IMR-90 (cell line): Measurements from ENCODE around the gene PSME4. TPM values are rescaled to one million over a fixed set of nuclear protein-coding genes. Genes with fewer than 3 reads are reported as not detected.

Experiments
- ATAC-seq: fragments of 200-7000 bp; cut with Tn5 transposase; 2 replicates; pipeline ENCODE4 v1.9.1; 2020; ENCODE audit warnings: low read depth, mild to moderate bottlenecking, moderate library complexity
- BruUV-seq: library from RNA; stranded (reverse); fragments of 400-500 nt; replicated peaks from 2 replicates; lab custom pipeline; 2021; lab: Mats Ljungman, UMichigan
- CTCF ChIA-PET: fragments of 300-600 bp; formaldehyde crosslinking; extraction: SDS; loops from one replicate; lab custom pipeline; 2021; ENCODE audit warnings: antibody characterized with exemption; lab: Yijun Ruan, JAX
- POLR2A ChIA-PET: fragments of 300-600 bp; sonication (Branson Sonifier 250); formaldehyde crosslinking; loops from one replicate; lab custom pipeline; 2022; ENCODE audit warnings: antibody characterized with exemption; ENCODE audit not compliant: unreplicated experiment; lab: Charles Lee
- DNase-seq: peaks from one replicate; pipeline ENCODE4 v3.0.0; 2013
- H2AFZ ChIP-seq: replicated peaks from 2 replicates; pipeline ENCODE3; 2013; ENCODE audit warnings: low read length, mild to moderate bottlenecking; ENCODE audit not compliant: poor library complexity
- H2AK5ac ChIP-seq: 2 replicates; pipeline ENCODE4 v1.6.1; 2013; ENCODE audit warnings: low read depth, low read length, inconsistent platforms
- H2AK9ac ChIP-seq: replicated peaks from 2 replicates; pipeline ENCODE3; 2013; ENCODE audit warnings: mild to moderate bottlenecking, low read depth, low read length, moderate library complexity; ENCODE audit not compliant: poor library complexity
- H2BK120ac ChIP-seq: 2 replicates; pipeline ENCODE4 v1.6.1; 2013; ENCODE audit warnings: low read depth, low read length, inconsistent platforms
- H2BK15ac ChIP-seq: 3 replicates; pipeline ENCODE4 v1.6.1; 2013; ENCODE audit warnings: low read depth, low read length, inconsistent platforms
- H2BK20ac ChIP-seq: 2 replicates; pipeline ENCODE4 v1.6.1; 2013; ENCODE audit warnings: low read depth, mild to moderate bottlenecking, inconsistent platforms, low read length, moderate library complexity
- H2BK5ac ChIP-seq: 2 replicates; pipeline ENCODE4 v1.6.1; 2013; ENCODE audit warnings: mild to moderate bottlenecking, low read depth, low read length, inconsistent platforms; ENCODE audit not compliant: poor library complexity, severe bottlenecking
- H3K14ac ChIP-seq: replicated peaks from 2 replicates; pipeline ENCODE4 v1.6.1; 2013; ENCODE audit warnings: low read depth, low read length, inconsistent platforms
- H3K18ac ChIP-seq: 2 replicates; pipeline ENCODE4 v1.6.1; 2013; ENCODE audit warnings: low read depth, low read length, control low read depth
- H3K23ac ChIP-seq: 2 replicates; pipeline ENCODE4 v1.6.1; 2013; ENCODE audit warnings: low read depth, low read length, inconsistent platforms
- H3K27ac ChIP-seq: 2 replicates; pipeline ENCODE4 v1.5.1; 2013; ENCODE audit warnings: mild to moderate bottlenecking, control low read depth, low read length; ENCODE audit not compliant: insufficient read depth
- H3K27me3 ChIP-seq: 2 replicates; pipeline ENCODE4 v1.6.1; 2013; ENCODE audit warnings: low read length; ENCODE audit not compliant: control insufficient read depth, insufficient read depth
- H3K36me3 ChIP-seq: 2 replicates; pipeline ENCODE4 v1.6.1; 2013; ENCODE audit warnings: low read length, mixed read lengths; ENCODE audit not compliant: control insufficient read depth, insufficient read depth
- H3K4ac ChIP-seq: 2 replicates; pipeline ENCODE4 v1.6.1; 2013; ENCODE audit warnings: low read depth, low read length, inconsistent platforms
- H3K4me1 ChIP-seq: 2 replicates; pipeline ENCODE4 v1.6.1; 2013; ENCODE audit warnings: low read length, mixed read lengths; ENCODE audit not compliant: control insufficient read depth, insufficient read depth
- H3K4me2 ChIP-seq: 2 replicates; pipeline ENCODE4 v1.6.1; 2013; ENCODE audit warnings: low read depth, mild to moderate bottlenecking, control low read depth, low read length, moderate library complexity
- H3K4me3 ChIP-seq: 2 replicates; pipeline ENCODE4 v1.5.1; 2013; ENCODE audit warnings: low read depth, mild to moderate bottlenecking, control low read depth, low read length, moderate library complexity; ENCODE audit not compliant: insufficient read depth
- H3K56ac ChIP-seq: 2 replicates; pipeline ENCODE4 v1.6.1; 2013; ENCODE audit warnings: low read length, inconsistent platforms; ENCODE audit not compliant: insufficient read depth; ENCODE audit errors: extremely low read depth
- H3K79me1 ChIP-seq, 2 experiments: 2 replicates each; pipeline ENCODE4 v1.6.1; 2013; ENCODE audit warnings: low read length in 2 of 2, inconsistent platforms in 1 of 2, low read depth in 1 of 2
- H3K9ac ChIP-seq: 2 replicates; pipeline ENCODE4 v1.6.1; 2013; ENCODE audit warnings: low read depth, low read length, control low read depth
- H3K9me1 ChIP-seq: 2 replicates; pipeline ENCODE4 v1.6.1; 2013; ENCODE audit warnings: low read length, inconsistent platforms; ENCODE audit not compliant: insufficient read depth
- H3K9me3 ChIP-seq: 2 replicates; pipeline ENCODE4 v1.6.1; 2013; ENCODE audit warnings: low read length; ENCODE audit not compliant: control insufficient read depth, insufficient read depth
- H4K20me1 ChIP-seq: 2 replicates; pipeline ENCODE4 v1.6.1; 2013; ENCODE audit warnings: low read length, inconsistent platforms; ENCODE audit not compliant: insufficient read depth
- H4K5ac ChIP-seq: 2 replicates; pipeline ENCODE4 v1.6.1; 2013; ENCODE audit warnings: mild to moderate bottlenecking, low read depth, low read length, control low read depth
- H4K8ac ChIP-seq, 2 experiments: 2 replicates each; pipeline ENCODE4 v1.6.1; 2013; ENCODE audit warnings: low read depth in 2 of 2, low read length in 2 of 2, control low read depth in 1 of 2, inconsistent platforms in 1 of 2
- H4K91ac ChIP-seq: 2 replicates; pipeline ENCODE4 v1.6.1; 2013; ENCODE audit warnings: low read depth, low read length, inconsistent platforms; ENCODE audit not compliant: insufficient read depth
- CHD1 ChIP-seq: IDR thresholded peaks from 2 replicates; pipeline ENCODE4 v1.6.1; 2012; ENCODE audit warnings: low read depth, low read length, improper control_type of control experiment
- MXI1 ChIP-seq: IDR thresholded peaks from 2 replicates; pipeline ENCODE4 v1.6.1; 2012; ENCODE audit warnings: low read depth, mild to moderate bottlenecking, low read length, moderate library complexity, borderline replicate concordance
- WGBS, 2 experiments: methylation state at CpG; one replicate each; pipeline versions ENCODE4 v1.1.5 to v1.1.7; 2013; ENCODE audit warnings: missing lambda C conversion rate in 2 of 2; ENCODE audit not compliant: insufficient read length in 1 of 2; ENCODE audit errors: extremely low coverage in 2 of 2; 5-methylcytosine and 5-hydroxymethylcytosine counted together
- dilution Hi-C: fragments of 300-500 bp; cut with HindIII; formaldehyde crosslinking; loops from one replicate; pipeline ENCODE4 v1.14.3; 2018; ENCODE audit warnings: low sequenced_read_pairs; ENCODE audit not compliant: unreplicated experiment
- in situ Hi-C: fragments of 300-500 bp; cut with MboI; formaldehyde crosslinking; loops from 3 replicates; pipeline ENCODE4 v1.14.3; 2019; ENCODE audit warnings: low sequenced_read_pairs, inconsistent platforms, mixed read lengths
- intact Hi-C: fragments of 100-400 bp; cut with micrococcal nuclease; formaldehyde crosslinking; loops from 2 replicates; pipeline ENCODE4 v1.10.0; 2022
- polyA plus RNA-seq, 3 experiments: library from polyadenylated mRNA; depleted of rRNA; stranded (reverse); fragments of >200 nt; gene quantifications; 2 replicates each; pipeline ENCODE4 v1.2.3, GENCODE V29; 2012; ENCODE audit warnings: low replicate concordance in 1 of 3
- total RNA-seq: library from RNA; depleted of rRNA; stranded (reverse); fragments of >200 nt; gene quantifications from 2 replicates; pipeline ENCODE4 v1.2.3, GENCODE V29; 2012

PSME4 gene
- total and polyA plus RNA-seq, 2 of the 4 experiments (the other 2 are of a cell fraction) = 28.2 to 61.3 TPM

DNA sequence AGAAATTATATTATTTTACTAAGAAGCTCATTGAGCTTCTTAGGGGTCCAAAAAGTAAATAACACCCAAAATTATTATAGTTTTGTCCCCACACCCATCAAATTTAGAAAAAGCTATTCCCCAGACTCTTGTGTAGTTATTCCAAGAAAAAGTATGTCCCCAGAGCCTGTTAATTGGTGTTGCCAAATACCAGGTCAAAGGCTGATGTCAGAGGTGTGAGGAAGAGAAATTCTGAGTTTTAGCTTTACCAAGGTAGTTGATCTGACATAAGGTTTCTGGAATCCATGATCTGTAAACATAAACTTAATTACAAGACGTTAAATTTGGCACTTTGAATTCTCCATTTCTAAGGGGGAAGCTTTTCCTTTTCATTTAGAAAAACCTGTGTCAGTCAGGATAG lies 29.3 kb upstream of the PSME4 start:
- no peak overlapping the region for H3K14ac ChIP-seq
- no peak overlapping the region for H2AK9ac ChIP-seq
- ATAC-seq (no peak), DNase-seq (no peak)
- H3K18ac ChIP-seq = no peak overlapping the region
- H2AK5ac ChIP-seq = no peak overlapping the region
- no peaks in the 10 kb centered on the region for H3K36me3 ChIP-seq
- H2BK20ac ChIP-seq = no peak overlapping the region
- no peaks in the 10 kb centered on the region for H3K4me1 ChIP-seq
- H3K56ac ChIP-seq = no peak overlapping the region
- H3K9me3 ChIP-seq = no peaks in the 10 kb centered on the region
- no peak overlapping the region for H2BK5ac ChIP-seq
- no peak overlapping the region for H3K4me3 ChIP-seq
- no peak overlapping the region for H4K5ac ChIP-seq
- in situ Hi-C loops (no loop called here), intact Hi-C loops (no loop called here), dilution Hi-C loops (no loop called here)
- TF ChIP-seq CHD1 (no peak), MXI1 (no peak)
- no peak overlapping the region for H2BK120ac ChIP-seq
- no peaks in the 10 kb centered on the region for H4K20me1 ChIP-seq
- no CpG with 5 or more reads among the region's 1 CpG for WGBS, 2 experiments
- no peak overlapping the region for H3K4ac ChIP-seq
- BruUV-seq = no TSS peak
- H4K8ac ChIP-seq = no peak overlapping the region
- no peak overlapping the region for H3K9ac ChIP-seq
- no peak overlapping the region for H3K23ac ChIP-seq
- H3K9me1 ChIP-seq = peaks cover 5% of the 10 kb centered on the region; the same call in 1 of the 2 replicates
- no peak overlapping the region for H2BK15ac ChIP-seq
- H3K4me2 ChIP-seq = no peak overlapping the region
- H3K27me3 ChIP-seq = no peaks in the 10 kb centered on the region
- no peak overlapping the region for H4K91ac ChIP-seq
- H2AFZ ChIP-seq = no peak overlapping the region
- ChIA-PET CTCF (no interaction called here), POLR2A (no interaction called here)
- no peaks in the 10 kb centered on the region; a peak in 2 of 4 replicates for H3K79me1 ChIP-seq
- no peak overlapping the region for H3K27ac ChIP-seq
